ENCODE data around the gene LCN1. TPM values are rescaled to one million over a fixed set of nuclear protein-coding genes. Genes with fewer than 3 reads are reported as not detected.

The LCN1 gene
- total RNA-seq, 1 donor from 2014 or later, result not detected

- DNase-seq, result no peak
Measured at GRCh38 chr9:135488527-135488926, 32.7 kb upstream of the LCN1 start.

GRCh38 chr9:135489188-135489906 is 31.9 kb upstream of the LCN1 start:
- DNase-seq, result no peak

GRCh38 chr9:135490166-135490870 is 30.9 kb upstream of the LCN1 start:
- DNase-seq, result no peak

GRCh38 chr9:135490980-135491464 is 30.2 kb upstream of the LCN1 start:
- DNase-seq, result no peak

- no peak for DNase-seq
Measured at GRCh38 chr9:135491764-135492163, 29.5 kb upstream of the LCN1 start.

GRCh38 chr9:135492886-135493669 is 28.2 kb upstream of the LCN1 start:
- no peak for DNase-seq

GRCh38 chr9:135494791-135495559 is 26.3 kb upstream of the LCN1 start:
- no peak for DNase-seq

GRCh38 chr9:135498381-135499126 is 22.7 kb upstream of the LCN1 start:
- no peak for DNase-seq

GRCh38 chr9:135499326-135500070 is 21.7 kb upstream of the LCN1 start:
- peak; percentile 59 for DNase-seq

GRCh38 chr9:135500071-135500524 is 21.1 kb upstream of the LCN1 start:
- peak; percentile 49 for DNase-seq

GRCh38 chr9:135500525-135501260 is 20.5 kb upstream of the LCN1 start, which contains the start of gene MRPS2:
MRPS2 (plus strand) TSS chr9:135500682; CDS start chr9:135500711, 29 bp downstream.
- DNase-seq, result peak; percentile 66

GRCh38 chr9:135501261-135502167 is 19.7 kb upstream of the LCN1 start:
- DNase-seq, result no peak

GRCh38 chr9:135502168-135502872 is 18.9 kb upstream of the LCN1 start:
- no peak for DNase-seq

- no peak for DNase-seq
Measured at GRCh38 chr9:135502873-135503321, 18.3 kb upstream of the LCN1 start.

GRCh38 chr9:135503371-135504261 is 17.6 kb upstream of the LCN1 start:
- DNase-seq, result no peak

Data from skin of body (tissue), 2 donors.